PC-9 (cell line): Measurements from ENCODE around the gene M6PR. TPM values are rescaled to one million over a fixed set of nuclear protein-coding genes. Genes with fewer than 3 reads are reported as not detected.

Experiments
- BruUV-seq: library from RNA; stranded (reverse); fragments of 400-500 nt; replicated peaks from 2 replicates; lab custom pipeline; 2021; lab: Mats Ljungman, UMichigan
- CTCF ChIA-PET: fragments of 300-600 bp; sonication (Branson Sonifier 250); formaldehyde crosslinking; loops from one replicate; lab custom pipeline; 2022; ENCODE audit warnings: antibody characterized with exemption; lab: Charles Lee
- POLR2A ChIA-PET: fragments of 300-600 bp; sonication (Branson Sonifier 250); formaldehyde crosslinking; loops from one replicate; lab custom pipeline; 2022; ENCODE audit warnings: antibody characterized with exemption; ENCODE audit not compliant: unreplicated experiment; lab: Charles Lee
- DNase-seq, 2 experiments: peaks; one replicate each; pipeline versions ENCODE4 v3.0.0 to v3.0.0-alpha.2; 2015 to 2022; ENCODE audit warnings: mixed read lengths in 1 of 2
- H2AFZ ChIP-seq: fragments of 200-600 bp; sonication (generic); 2 replicates; pipeline ENCODE4 v1.8.1; 2017; ENCODE audit warnings: antibody characterized with exemption
- H3F3A ChIP-seq: fragments of 200-600 bp; sonication (generic); 2 replicates; pipeline ENCODE4 v1.8.1; 2017; ENCODE audit warnings: antibody characterized with exemption, mild to moderate bottlenecking, low read depth; ENCODE audit not compliant: insufficient read depth
- H3K27ac ChIP-seq: fragments of 200-600 bp; sonication (generic); 2 replicates; pipeline ENCODE4 v1.6.1; 2016; ENCODE audit warnings: mixed run types
- H3K27me3 ChIP-seq: fragments of 200-600 bp; sonication (generic); 2 replicates; pipeline ENCODE4 v1.6.1; 2016; ENCODE audit warnings: low read depth, mixed run types; ENCODE audit not compliant: insufficient read depth
- H3K36me3 ChIP-seq: fragments of 200-600 bp; sonication (generic); 2 replicates; pipeline ENCODE4 v1.6.1; 2016; ENCODE audit warnings: low read depth, mixed run types
- H3K4me1 ChIP-seq: fragments of 200-600 bp; sonication (generic); replicated peaks from 2 replicates; pipeline ENCODE4 v1.6.1; 2016; ENCODE audit warnings: mixed run types; ENCODE audit not compliant: insufficient read depth
- H3K4me2 ChIP-seq: fragments of 200-600 bp; sonication (generic); 2 replicates; pipeline ENCODE4 v1.6.1; 2017; ENCODE audit warnings: mixed run types
- H3K4me3 ChIP-seq: fragments of 200-600 bp; sonication (generic); 2 replicates; pipeline ENCODE4 v1.6.1; 2016; ENCODE audit warnings: mixed run types
- H3K79me2 ChIP-seq: fragments of 200-600 bp; sonication (generic); 2 replicates; pipeline ENCODE4 v1.6.1; 2017; ENCODE audit warnings: low read depth, mixed run types
- H3K9me2 ChIP-seq: fragments of 200-600 bp; sonication (generic); 2 replicates; pipeline ENCODE4 v1.8.1; 2017; ENCODE audit warnings: mild to moderate bottlenecking; ENCODE audit not compliant: insufficient read depth
- H3K9me3 ChIP-seq: fragments of 200-600 bp; sonication (generic); 2 replicates; pipeline ENCODE4 v1.8.1; 2016; ENCODE audit warnings: low read depth; ENCODE audit not compliant: insufficient read depth
- H4K20me1 ChIP-seq: fragments of 200-600 bp; sonication (generic); 2 replicates; pipeline ENCODE4 v1.8.1; 2017; ENCODE audit not compliant: insufficient read depth
- EZH2 ChIP-seq: fragments of 200-600 bp; sonication (generic); IDR thresholded peaks from 2 replicates; pipeline ENCODE4 v1.8.0; 2017; ENCODE audit warnings: antibody characterized with exemption, low read depth
- intact Hi-C: fragments of 100-400 bp; cut with micrococcal nuclease; formaldehyde crosslinking; loops from one replicate; pipeline ENCODE4 v1.10.0; 2022; ENCODE audit not compliant: unreplicated experiment
- total RNA-seq: library from RNA; stranded (reverse); gene quantifications from 2 replicates; pipeline ENCODE4 v1.2.3, GENCODE V29; 2021
- TF ChIP-seq, protein P1 (sequence below): fragments of 200-600 bp; sonication (generic); conservative IDR thresholded peaks from 2 replicates; pipeline ENCODE4 v1.6.1; 2017; ENCODE audit warnings: mixed run types, antibody characterized with exemption, mild to moderate bottlenecking, moderate library complexity

The M6PR gene
- total RNA-seq, 1 experiment from 2014 or later: 237 TPM

DNA sequence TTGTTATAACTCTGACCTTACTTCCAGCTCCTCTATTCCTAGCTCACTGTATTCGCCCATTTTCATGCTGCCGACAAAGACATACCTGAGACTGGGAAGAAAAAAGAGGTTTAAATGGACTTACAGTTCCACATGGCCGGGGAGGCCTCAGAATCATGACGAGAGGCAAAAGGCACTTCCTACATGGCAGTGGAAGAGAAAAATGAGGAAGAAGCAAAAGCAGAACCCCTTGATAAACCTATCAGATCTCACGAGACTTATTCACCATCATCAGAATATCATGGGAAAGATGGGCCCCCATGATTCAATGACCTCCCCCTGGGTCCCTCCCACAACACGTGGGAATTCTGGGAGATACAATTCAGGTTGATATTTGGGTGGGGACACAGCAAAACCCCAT, 49.6 kb downstream of the M6PR start:
- Histone ChIP-seq H3K27me3 (no peaks in the 10 kb centered on the region), H3F3A (no peaks in the 10 kb centered on the region), H3K4me3 (no peak overlapping the region), H3K4me1 (no peaks in the 10 kb centered on the region), H3K27ac (no peak overlapping the region), H3K36me3 (no peaks in the 10 kb centered on the region), H3K9me3 (no peaks in the 10 kb centered on the region), H3K4me2 (no peak overlapping the region), H3K79me2 (no peaks in the 10 kb centered on the region), H3K9me2 (no peaks in the 10 kb centered on the region), H4K20me1 (no peaks in the 10 kb centered on the region), H2AFZ (no peak overlapping the region)
- no TSS peak for BruUV-seq
- CTCF ChIA-PET: no interaction called here
- TF ChIP-seq, protein P1, sequence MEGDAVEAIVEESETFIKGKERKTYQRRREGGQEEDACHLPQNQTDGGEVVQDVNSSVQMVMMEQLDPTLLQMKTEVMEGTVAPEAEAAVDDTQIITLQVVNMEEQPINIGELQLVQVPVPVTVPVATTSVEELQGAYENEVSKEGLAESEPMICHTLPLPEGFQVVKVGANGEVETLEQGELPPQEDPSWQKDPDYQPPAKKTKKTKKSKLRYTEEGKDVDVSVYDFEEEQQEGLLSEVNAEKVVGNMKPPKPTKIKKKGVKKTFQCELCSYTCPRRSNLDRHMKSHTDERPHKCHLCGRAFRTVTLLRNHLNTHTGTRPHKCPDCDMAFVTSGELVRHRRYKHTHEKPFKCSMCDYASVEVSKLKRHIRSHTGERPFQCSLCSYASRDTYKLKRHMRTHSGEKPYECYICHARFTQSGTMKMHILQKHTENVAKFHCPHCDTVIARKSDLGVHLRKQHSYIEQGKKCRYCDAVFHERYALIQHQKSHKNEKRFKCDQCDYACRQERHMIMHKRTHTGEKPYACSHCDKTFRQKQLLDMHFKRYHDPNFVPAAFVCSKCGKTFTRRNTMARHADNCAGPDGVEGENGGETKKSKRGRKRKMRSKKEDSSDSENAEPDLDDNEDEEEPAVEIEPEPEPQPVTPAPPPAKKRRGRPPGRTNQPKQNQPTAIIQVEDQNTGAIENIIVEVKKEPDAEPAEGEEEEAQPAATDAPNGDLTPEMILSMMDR: no peak
- TF ChIP-seq EZH2: no peak
- intact Hi-C loops: no loop called here
- no peak for DNase-seq
- POLR2A ChIA-PET: no interaction called here

DNA sequence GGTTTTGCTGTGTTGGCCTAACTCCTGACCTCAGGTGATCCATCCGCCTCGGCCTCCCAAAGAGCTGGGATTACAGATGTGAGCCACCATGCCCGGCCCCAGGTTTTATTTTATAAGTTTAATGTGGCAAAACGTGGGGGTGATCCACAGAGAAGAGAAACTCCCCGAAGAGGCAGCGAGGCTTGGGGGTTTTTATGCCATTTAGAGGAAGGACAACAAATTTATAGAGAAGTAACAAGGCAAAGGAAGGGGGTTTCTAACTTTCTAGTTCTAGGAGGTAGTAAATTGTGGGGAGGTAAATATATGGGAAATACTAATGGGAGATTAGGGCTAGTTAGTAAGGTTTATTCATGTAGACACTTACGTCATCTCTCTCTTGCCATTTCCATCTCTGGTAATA, 52.4 kb downstream of the M6PR start:
- H3K27me3 ChIP-seq: no peaks in the 10 kb centered on the region
- H3K27ac ChIP-seq: no peak overlapping the region
- H3K4me3 ChIP-seq: no peak overlapping the region
- intact Hi-C loops: no loop called here
- POLR2A ChIA-PET: no interaction called here
- H3K79me2 ChIP-seq: no peaks in the 10 kb centered on the region
- no peaks in the 10 kb centered on the region for H3F3A ChIP-seq
- H4K20me1 ChIP-seq: no peaks in the 10 kb centered on the region
- no peak overlapping the region for H3K4me2 ChIP-seq
- CTCF ChIA-PET: interaction anchor here (0.6 kb wide), 2 partner anchors 68 to 140 kb away, joined by 6 to 9 read pairs; no protein-coding TSS in a partner anchor
- no peaks in the 10 kb centered on the region for H3K9me3 ChIP-seq
- TF ChIP-seq, protein P1: no peak
- no peak for TF ChIP-seq EZH2
- H3K9me2 ChIP-seq: no peaks in the 10 kb centered on the region
- no TSS peak for BruUV-seq
- DNase-seq: no peak
- no peak overlapping the region for H2AFZ ChIP-seq
- no peaks in the 10 kb centered on the region for H3K36me3 ChIP-seq
- no peaks in the 10 kb centered on the region for H3K4me1 ChIP-seq

DNA sequence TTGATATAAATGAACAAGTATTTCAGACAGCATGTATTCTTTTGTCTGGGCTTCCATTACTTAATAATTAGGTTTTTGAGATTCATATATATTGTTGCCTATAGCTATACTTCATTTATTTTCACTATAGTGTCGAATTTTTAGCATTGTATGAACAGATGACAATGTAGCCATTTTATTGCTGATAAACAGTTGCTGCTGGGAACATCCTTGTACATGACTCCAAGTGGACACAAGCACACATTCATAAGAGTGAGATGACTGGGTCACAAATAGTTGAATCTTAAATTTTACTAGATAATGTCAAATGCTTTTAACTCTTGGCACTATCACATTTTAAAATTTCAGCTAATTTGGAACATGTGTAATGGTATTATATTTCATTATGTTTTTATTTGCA, 54.5 kb downstream of the M6PR start:
- intact Hi-C loops: no loop called here
- H3K9me3 ChIP-seq: no peaks in the 10 kb centered on the region
- H3K79me2 ChIP-seq: no peaks in the 10 kb centered on the region
- no peak for DNase-seq
- POLR2A ChIA-PET: no interaction called here
- no peaks in the 10 kb centered on the region for H4K20me1 ChIP-seq
- BruUV-seq: no TSS peak
- H3F3A ChIP-seq: no peaks in the 10 kb centered on the region
- no peaks in the 10 kb centered on the region for H3K36me3 ChIP-seq
- TF ChIP-seq EZH2: no peak
- TF ChIP-seq, protein P1: no peak
- no peak overlapping the region for H3K4me2 ChIP-seq
- no peak overlapping the region for H2AFZ ChIP-seq
- H3K27me3 ChIP-seq: no peaks in the 10 kb centered on the region
- no peak overlapping the region for H3K4me3 ChIP-seq
- CTCF ChIA-PET: interaction anchor here (1.1 kb wide), 1 partner anchor 351 kb away, joined by 3 read pairs; no protein-coding TSS in a partner anchor
- H3K9me2 ChIP-seq: no peaks in the 10 kb centered on the region
- 0 out of 2 replicates have a peak, but pooled peaks cover 3% of the 10 kb centered on the region for H3K4me1 ChIP-seq
- no peak overlapping the region for H3K27ac ChIP-seq
